OCI-LY7 (cell line): ENCODE data around the gene CIC.

ENCODE experiments used
- EZH2phosphoT487 ChIP-seq: fragments of 200-600 bp; sonication (generic); IDR thresholded peaks from 2 replicates; pipeline ENCODE4 v1.6.1; 2018; ENCODE audit warnings: low read depth, borderline replicate concordance, mild to moderate bottlenecking, mixed run types, antibody characterized with exemption, low read length, moderate library complexity, mixed read lengths
- TF ChIP-seq, protein P1 (sequence below): fragments of 200-600 bp; sonication (generic); conservative IDR thresholded peaks from 2 replicates; pipeline ENCODE4 v1.5.1; 2014; ENCODE audit warnings: mild to moderate bottlenecking, antibody characterized with exemption, low read length, moderate library complexity, mixed read lengths

DNA sequence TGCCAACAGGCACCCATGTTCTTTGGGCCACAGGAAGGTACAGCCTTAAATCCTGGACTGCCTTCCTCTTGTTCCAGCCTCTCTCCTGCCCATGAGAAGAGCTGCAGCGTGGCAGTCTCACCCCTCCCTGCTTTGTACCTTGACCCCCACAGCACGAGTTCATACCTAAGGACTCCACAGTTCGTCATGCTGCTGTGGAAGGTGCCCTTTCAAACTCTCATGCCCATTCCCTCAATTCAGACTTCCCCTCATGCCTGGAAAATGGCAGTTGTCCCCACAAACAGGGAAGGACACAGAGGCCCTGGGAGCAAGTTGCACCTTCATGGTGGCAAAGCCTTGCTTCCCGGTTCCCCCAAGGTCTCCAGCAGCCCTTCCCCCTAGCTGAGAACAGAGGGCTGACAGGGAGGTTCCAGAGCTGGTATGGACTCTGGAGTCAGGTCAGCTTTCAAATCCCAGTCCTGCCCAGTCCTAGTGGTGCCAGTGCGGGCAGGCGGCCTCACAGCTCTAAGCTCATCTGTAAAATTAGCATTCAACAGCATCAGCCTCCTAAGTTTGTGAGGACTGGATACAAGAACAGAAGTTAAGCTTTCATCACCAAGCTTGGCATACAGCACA lies 35.3 kb upstream of the CIC start:
- TF ChIP-seq, protein P1, sequence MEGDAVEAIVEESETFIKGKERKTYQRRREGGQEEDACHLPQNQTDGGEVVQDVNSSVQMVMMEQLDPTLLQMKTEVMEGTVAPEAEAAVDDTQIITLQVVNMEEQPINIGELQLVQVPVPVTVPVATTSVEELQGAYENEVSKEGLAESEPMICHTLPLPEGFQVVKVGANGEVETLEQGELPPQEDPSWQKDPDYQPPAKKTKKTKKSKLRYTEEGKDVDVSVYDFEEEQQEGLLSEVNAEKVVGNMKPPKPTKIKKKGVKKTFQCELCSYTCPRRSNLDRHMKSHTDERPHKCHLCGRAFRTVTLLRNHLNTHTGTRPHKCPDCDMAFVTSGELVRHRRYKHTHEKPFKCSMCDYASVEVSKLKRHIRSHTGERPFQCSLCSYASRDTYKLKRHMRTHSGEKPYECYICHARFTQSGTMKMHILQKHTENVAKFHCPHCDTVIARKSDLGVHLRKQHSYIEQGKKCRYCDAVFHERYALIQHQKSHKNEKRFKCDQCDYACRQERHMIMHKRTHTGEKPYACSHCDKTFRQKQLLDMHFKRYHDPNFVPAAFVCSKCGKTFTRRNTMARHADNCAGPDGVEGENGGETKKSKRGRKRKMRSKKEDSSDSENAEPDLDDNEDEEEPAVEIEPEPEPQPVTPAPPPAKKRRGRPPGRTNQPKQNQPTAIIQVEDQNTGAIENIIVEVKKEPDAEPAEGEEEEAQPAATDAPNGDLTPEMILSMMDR = no peak
- no peak for TF ChIP-seq EZH2phosphoT487
